ENCODE measurements around the gene CKAP2L.

GRCh38 chr2:112784199-112785189 is 20.1 kb upstream of the CKAP2L start, which contains the start of gene IL1A:
- TF ChIP-seq POLR2A (IDR thresholded peaks at IDR 0.05) (no peak), EP300 (IDR thresholded peaks at IDR 0.05; ENCODE audit: low read depth) (no peak)
- TF ChIP-seq, protein P1, sequence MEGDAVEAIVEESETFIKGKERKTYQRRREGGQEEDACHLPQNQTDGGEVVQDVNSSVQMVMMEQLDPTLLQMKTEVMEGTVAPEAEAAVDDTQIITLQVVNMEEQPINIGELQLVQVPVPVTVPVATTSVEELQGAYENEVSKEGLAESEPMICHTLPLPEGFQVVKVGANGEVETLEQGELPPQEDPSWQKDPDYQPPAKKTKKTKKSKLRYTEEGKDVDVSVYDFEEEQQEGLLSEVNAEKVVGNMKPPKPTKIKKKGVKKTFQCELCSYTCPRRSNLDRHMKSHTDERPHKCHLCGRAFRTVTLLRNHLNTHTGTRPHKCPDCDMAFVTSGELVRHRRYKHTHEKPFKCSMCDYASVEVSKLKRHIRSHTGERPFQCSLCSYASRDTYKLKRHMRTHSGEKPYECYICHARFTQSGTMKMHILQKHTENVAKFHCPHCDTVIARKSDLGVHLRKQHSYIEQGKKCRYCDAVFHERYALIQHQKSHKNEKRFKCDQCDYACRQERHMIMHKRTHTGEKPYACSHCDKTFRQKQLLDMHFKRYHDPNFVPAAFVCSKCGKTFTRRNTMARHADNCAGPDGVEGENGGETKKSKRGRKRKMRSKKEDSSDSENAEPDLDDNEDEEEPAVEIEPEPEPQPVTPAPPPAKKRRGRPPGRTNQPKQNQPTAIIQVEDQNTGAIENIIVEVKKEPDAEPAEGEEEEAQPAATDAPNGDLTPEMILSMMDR (IDR thresholded peaks at IDR 0.05) = no peak
